Cardiac muscle cell (in vitro differentiated cells and primary cell): ENCODE measurements around the gene CACNA2D4. TPM values are rescaled to one million over a fixed set of nuclear protein-coding genes. Genes with fewer than 3 reads are reported as not detected.

Experiments used
- DNase-seq, 2 donors: peaks; one replicate each; pipeline versions ENCODE4 v3.0.0 to v3.0.0-alpha.2; 2010 to 2017; ENCODE audit warnings: low read depth in 1 of 2, low spot score in 1 of 2
- H3K27ac ChIP-seq: fragments of 200-600 bp; sonication (generic); 2 replicates; pipeline ENCODE4 v1.5.1; 2016
- H3K27me3 ChIP-seq: fragments of 200-600 bp; sonication (generic); 2 replicates; pipeline ENCODE4 v1.6.0; 2016; ENCODE audit warnings: control low read depth
- H3K36me3 ChIP-seq: fragments of 200-600 bp; sonication (generic); 2 replicates; pipeline ENCODE4 v1.5.1; 2016; ENCODE audit warnings: control low read depth
- H3K4me1 ChIP-seq: fragments of 200-600 bp; sonication (generic); 2 replicates; pipeline ENCODE4 v1.8.1; 2017; ENCODE audit warnings: low read depth, mild to moderate bottlenecking, mixed run types
- H3K4me3 ChIP-seq: fragments of 200-600 bp; sonication (generic); 2 replicates; pipeline ENCODE4 v1.5.1; 2016; ENCODE audit warnings: mild to moderate bottlenecking
- H3K9me3 ChIP-seq: fragments of 200-600 bp; sonication (generic); 2 replicates; pipeline ENCODE4 v1.5.1; 2017; ENCODE audit warnings: low read depth, mild to moderate bottlenecking, control low read depth
- polyA plus RNA-seq: library from polyadenylated mRNA; unstranded; fragments of >200 nt; fragmentation: Nextera tagmentation; extraction: Ambion mirVana; gene quantifications from 2 replicates; pipeline ENCODE4 v1.2.1, GENCODE V29; 2016
- total RNA-seq: library from RNA; depleted of rRNA; stranded (reverse); fragments of >200 nt; gene quantifications from 2 replicates; pipeline ENCODE4 v1.2.3, GENCODE V29; 2016
- TF ChIP-seq, protein P1 (sequence below): IDR thresholded peaks from 2 replicates; pipeline ENCODE4 v1.5.1; 2012; ENCODE audit warnings: low read depth, mild to moderate bottlenecking, low read length

The CACNA2D4 gene
- total and polyA plus RNA-seq, 2 experiments from 2014 or later, result 0.39 to 1.3 TPM

DNA sequence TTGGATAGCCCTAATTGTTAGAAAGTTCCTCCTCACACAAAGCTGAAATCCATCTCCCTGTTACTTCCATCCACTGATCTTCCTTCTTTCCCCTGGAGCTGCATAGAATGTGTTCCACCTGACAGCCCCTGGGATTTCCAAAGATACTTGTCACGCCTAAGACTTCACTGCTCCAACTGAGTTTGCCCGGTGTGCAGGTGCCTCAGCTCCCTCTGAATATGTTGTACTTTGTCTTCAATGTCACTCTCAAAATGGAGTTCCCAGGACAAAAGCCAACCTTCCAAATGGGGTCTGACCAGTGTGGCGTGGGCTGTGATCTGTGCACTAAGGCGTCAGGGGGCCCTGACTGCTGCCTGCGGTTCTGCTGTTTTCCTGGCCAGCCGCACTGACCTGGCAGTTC, 42.8 kb downstream of the CACNA2D4 start:
- TF ChIP-seq, protein P1, sequence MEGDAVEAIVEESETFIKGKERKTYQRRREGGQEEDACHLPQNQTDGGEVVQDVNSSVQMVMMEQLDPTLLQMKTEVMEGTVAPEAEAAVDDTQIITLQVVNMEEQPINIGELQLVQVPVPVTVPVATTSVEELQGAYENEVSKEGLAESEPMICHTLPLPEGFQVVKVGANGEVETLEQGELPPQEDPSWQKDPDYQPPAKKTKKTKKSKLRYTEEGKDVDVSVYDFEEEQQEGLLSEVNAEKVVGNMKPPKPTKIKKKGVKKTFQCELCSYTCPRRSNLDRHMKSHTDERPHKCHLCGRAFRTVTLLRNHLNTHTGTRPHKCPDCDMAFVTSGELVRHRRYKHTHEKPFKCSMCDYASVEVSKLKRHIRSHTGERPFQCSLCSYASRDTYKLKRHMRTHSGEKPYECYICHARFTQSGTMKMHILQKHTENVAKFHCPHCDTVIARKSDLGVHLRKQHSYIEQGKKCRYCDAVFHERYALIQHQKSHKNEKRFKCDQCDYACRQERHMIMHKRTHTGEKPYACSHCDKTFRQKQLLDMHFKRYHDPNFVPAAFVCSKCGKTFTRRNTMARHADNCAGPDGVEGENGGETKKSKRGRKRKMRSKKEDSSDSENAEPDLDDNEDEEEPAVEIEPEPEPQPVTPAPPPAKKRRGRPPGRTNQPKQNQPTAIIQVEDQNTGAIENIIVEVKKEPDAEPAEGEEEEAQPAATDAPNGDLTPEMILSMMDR, result no peak

DNA sequence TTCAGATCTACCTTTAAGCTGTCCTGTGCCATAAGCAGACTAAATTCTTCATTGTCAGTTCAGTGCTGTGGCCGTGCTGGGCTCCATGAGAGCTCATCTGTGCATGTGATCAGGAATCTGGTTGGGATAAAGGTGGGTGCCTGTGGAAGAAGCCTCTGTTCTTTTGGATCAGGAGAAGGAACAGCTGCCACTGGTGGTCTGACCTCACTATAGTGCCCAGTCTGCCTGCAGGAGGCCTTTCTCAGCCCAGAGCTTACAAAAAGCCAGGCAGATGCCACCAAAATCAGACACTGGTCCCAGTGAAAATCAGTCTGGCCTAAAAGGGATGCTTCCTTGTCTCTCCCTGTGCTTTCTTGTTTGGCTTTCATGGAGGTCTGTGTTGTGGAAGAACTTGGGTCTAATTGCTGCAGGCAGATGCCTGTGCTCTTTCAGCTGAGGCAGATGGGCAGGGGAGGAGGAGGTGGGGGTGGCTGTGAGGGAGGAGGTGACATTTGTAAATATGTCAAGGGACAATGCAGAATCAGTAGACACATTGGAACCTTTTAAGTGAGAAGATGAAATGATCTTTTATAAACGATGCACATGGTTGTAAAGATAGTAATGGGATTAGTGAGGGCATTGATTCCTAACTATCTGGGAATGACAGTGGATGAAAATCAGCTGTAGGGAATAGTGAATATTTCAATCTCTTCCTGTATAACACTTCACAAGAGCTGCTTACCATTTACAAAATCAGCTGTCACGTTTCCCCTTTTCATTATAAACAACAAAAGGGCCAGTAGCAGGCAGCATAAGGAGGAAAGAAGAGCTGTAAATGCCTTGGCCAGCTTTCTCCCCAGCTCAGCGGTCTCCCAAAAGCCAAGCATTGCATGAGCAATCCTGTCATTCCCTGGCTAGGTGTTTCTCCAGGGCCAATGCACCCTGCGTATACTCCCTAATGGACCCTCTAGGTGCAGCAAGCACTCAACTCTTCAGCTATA, 44.6 kb downstream of the CACNA2D4 start:
- DNase-seq, result no peak
- TF ChIP-seq, protein P1, result no peak

More for the DNA sequence above, 42.8 kb downstream of the CACNA2D4 start:
- no peaks in the 10 kb centered on the region for H3K36me3 ChIP-seq
- no peak for DNase-seq
- no peaks in the 10 kb centered on the region for H3K4me1 ChIP-seq
- H3K27ac ChIP-seq, result no peak overlapping the region
- H3K9me3 ChIP-seq, result no peaks in the 10 kb centered on the region
- H3K27me3 ChIP-seq, result no peaks in the 10 kb centered on the region
- no peak overlapping the region for H3K4me3 ChIP-seq

DNA sequence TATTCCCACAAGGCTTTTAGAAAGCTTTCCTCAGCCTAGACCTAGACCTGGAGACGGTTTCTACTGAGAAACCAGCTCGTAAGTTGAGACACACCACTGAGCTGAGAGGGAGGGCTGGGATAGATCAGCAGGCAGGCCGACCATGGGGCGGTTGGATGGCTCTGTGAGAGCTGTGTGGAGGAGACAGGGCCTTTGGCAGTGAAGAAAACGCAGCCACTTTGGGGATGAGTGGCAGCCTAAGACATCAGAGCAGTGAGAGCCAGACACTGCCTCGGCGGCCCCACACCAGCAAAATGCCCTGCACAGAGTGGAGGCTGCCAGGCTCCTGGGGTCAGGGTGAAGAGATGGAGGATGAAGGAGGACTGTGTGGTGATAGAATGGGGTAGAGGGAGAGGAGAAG, 46.0 kb downstream of the CACNA2D4 start:
- no peak overlapping the region for H3K27ac ChIP-seq
- no peaks in the 10 kb centered on the region for H3K27me3 ChIP-seq
- no peak overlapping the region for H3K4me3 ChIP-seq
- DNase-seq, result no peak
- no peaks in the 10 kb centered on the region for H3K4me1 ChIP-seq
- H3K36me3 ChIP-seq, result no peaks in the 10 kb centered on the region
- TF ChIP-seq, protein P1, result no peak
- no peaks in the 10 kb centered on the region for H3K9me3 ChIP-seq

More for the DNA sequence above, 44.6 kb downstream of the CACNA2D4 start:
- Histone ChIP-seq H3K4me3 (no peak overlapping the region), H3K27ac (no peak overlapping the region), H3K36me3 (no peaks in the 10 kb centered on the region), H3K9me3 (no peaks in the 10 kb centered on the region), H3K27me3 (no peaks in the 10 kb centered on the region), H3K4me1 (no peaks in the 10 kb centered on the region)

DNA sequence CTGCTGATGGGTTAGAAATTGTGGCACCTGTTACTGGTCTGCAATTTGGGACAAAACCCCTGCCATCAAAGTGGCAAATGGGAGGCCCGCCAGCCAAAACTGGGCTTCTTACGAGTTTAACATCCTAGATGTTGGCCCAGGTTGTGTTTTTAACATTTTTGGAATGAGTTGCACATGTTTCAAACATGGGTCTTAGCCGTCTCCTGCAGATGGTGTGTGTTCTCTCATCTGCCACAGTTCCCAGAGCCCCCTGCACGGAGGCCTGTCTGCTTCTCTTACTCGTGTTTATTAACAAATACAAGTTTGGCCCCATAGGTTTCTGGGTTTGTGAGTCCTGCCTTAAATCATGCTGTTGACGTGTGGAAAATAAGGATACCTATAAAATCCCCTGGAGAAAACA, 46.5 kb downstream of the CACNA2D4 start:
- H3K4me1 ChIP-seq, result no peaks in the 10 kb centered on the region
- TF ChIP-seq, protein P1, result no peak

GRCh38 chr12:1870998-1871917, 47.2 kb downstream of the CACNA2D4 start:
- Histone ChIP-seq H3K4me1 (no peaks in the 10 kb centered on the region), H3K27ac (no peak overlapping the region), H3K9me3 (no peaks in the 10 kb centered on the region), H3K27me3 (no peaks in the 10 kb centered on the region), H3K4me3 (no peak overlapping the region), H3K36me3 (no peaks in the 10 kb centered on the region)
- TF ChIP-seq, protein P1, result no peak
- no peak for DNase-seq

More for the DNA sequence above, 46.5 kb downstream of the CACNA2D4 start:
- no peak for DNase-seq
- H3K27me3 ChIP-seq, result no peaks in the 10 kb centered on the region
- H3K4me3 ChIP-seq, result no peak overlapping the region
- H3K36me3 ChIP-seq, result no peaks in the 10 kb centered on the region
- H3K27ac ChIP-seq, result no peak overlapping the region
- no peaks in the 10 kb centered on the region for H3K9me3 ChIP-seq
